Gastroesophageal sphincter (tissue), 4 donors: ENCODE data around the gene ZSWIM7. TPM values are rescaled to one million over a fixed set of nuclear protein-coding genes. Genes with fewer than 3 reads are reported as not detected.

Source experiments
- ATAC-seq: fragments of 150-250 bp; one replicate; pipeline ENCODE4 v1.9.1; 2016; ENCODE audit warnings: mild to moderate bottlenecking, moderate library complexity
- H3K27ac ChIP-seq, 4 donors: fragments of 200-600 bp; sonication (generic) in 3 of 4; 1 replicate in 3 of 4; 2 replicates in 1 of 4; pipeline ENCODE4 v1.5.1; 2016 to 2019
- H3K27me3 ChIP-seq: fragments of 200-600 bp; sonication (generic); one replicate; pipeline ENCODE4 v1.5.1; 2019
- H3K36me3 ChIP-seq, 2 donors: fragments of 200-600 bp; sonication (generic); one replicate each; pipeline ENCODE4 v1.5.1; 2019; ENCODE audit warnings: control low read depth in 1 of 2
- H3K4me1 ChIP-seq, 3 donors: fragments of 200-600 bp; sonication (generic); 1 replicate in 2 of 3; 2 replicates in 1 of 3; pipeline ENCODE4 v1.5.1; 2016 to 2019; ENCODE audit warnings: control low read depth in 2 of 3
- H3K4me3 ChIP-seq, 2 donors: fragments of 200-600 bp; sonication (generic); one replicate each; pipeline ENCODE4 v1.5.1; 2019; ENCODE audit warnings: mild to moderate bottlenecking in 1 of 2, moderate library complexity in 1 of 2
- H3K9me3 ChIP-seq, 3 donors: fragments of 200-600 bp; sonication (generic); one replicate each; pipeline ENCODE4 v1.5.1; 2017 to 2019; ENCODE audit warnings: control low read depth in 2 of 3
- CTCF ChIP-seq, 4 experiments: fragments of 200-600 bp in 2 of 4; fragments of 450-650 bp in 2 of 4; sonication (generic) in 1 of 4; IDR thresholded peaks; one replicate each; pipeline ENCODE4 v1.5.1; 2017 to 2019; ENCODE audit warnings: antibody characterized with exemption in 4 of 4, mild to moderate bottlenecking in 2 of 4, moderate library complexity in 2 of 4
- EP300 ChIP-seq: sonication (generic); formaldehyde crosslinking; IDR thresholded peaks from one replicate; pipeline ENCODE4 v1.6.1; 2017; ENCODE audit warnings: antibody characterized with exemption, mild to moderate bottlenecking
- POLR2A ChIP-seq, 2 donors: fragments of 450-650 bp; IDR thresholded peaks; one replicate each; pipeline ENCODE4 v1.6.1; 2017; ENCODE audit warnings: antibody characterized with exemption in 2 of 2, mild to moderate bottlenecking in 2 of 2, moderate library complexity in 1 of 2
- POLR2AphosphoS5 ChIP-seq: sonication (generic); formaldehyde crosslinking; IDR thresholded peaks from one replicate; pipeline ENCODE4 v1.6.1; 2017; ENCODE audit warnings: antibody characterized with exemption
- WGBS, 2 donors: methylation state at CpG; one replicate each; pipeline ENCODE4 v1.1.5; 2018; ENCODE audit warnings: low coverage in 1 of 2; 5-methylcytosine and 5-hydroxymethylcytosine counted together
- total RNA-seq, 4 donors: library from RNA; depleted of rRNA; stranded (reverse); fragments of >200 nt; gene quantifications; one replicate each; pipeline ENCODE4 v1.1.0, GENCODE V29; 2016

The ZSWIM7 gene
- 10 to 100 TPM; 12.1 to 32.4 (median 13.6) TPM for total RNA-seq

DNA sequence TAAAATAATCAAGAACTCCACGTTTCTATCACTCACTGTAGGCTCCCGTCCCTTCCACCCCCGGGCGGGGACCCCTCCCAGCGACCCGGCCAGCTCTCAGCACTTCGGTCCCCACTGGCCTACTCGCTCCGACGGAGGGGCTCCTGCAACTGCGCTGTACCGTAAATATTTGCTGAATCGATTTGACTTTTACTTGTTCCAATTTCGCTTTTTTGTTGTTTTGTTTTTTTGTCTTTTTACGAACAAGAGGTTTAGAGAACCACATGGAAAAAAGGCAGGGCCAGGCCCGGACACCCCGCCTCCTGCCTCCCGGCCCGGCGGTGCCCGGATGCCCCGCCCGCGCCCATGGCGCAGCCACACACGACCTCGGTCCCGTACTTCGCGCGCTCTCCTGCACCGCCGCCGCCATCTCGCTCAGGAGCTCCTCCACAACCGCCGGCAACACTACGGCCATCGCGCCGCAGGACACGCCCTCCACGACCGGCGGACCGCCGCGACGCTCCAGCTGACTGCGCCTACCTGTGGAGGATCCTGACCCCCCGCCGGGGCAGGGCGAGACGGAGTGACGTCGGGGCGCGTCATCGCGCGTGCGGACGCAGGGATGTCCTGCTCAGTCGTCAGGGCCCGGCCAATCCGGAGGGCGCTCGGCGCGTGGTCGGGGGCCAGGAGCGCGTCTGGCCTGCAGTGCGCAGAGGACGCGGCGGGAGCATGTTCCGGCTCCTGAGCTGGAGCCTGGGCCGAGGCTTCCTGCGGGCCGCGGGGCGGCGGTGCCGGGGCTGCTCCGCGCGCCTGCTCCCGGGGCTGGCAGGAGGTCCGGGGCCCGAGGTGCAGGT lies at the start of gene ZSWIM7, which contains the start of gene TTC19:
TSS of gene ZSWIM7 (minus strand) at position 564 of the 833 bp plus-strand sequence. CDS start at position 454, 110 bp downstream.
TSS of gene TTC19 (plus strand) at position 684 of the 833 bp plus-strand sequence. CDS start at position 709, 25 bp downstream.
- TF ChIP-seq POLR2AphosphoS5 (peak; percentile 98), CTCF (IDR thresholded peaks at IDR 0.05) (peak in 2 of 4 experiments; percentile 11 to 33), EP300 (peak; percentile 52), POLR2A (IDR thresholded peaks at IDR 0.05) (peak; percentile 97 to 98)

GRCh38 chr17:16048811-16049449 lies 49.4 kb upstream of the ZSWIM7 start:
- TF ChIP-seq POLR2A (IDR thresholded peaks at IDR 0.05) (no peak), CTCF (IDR thresholded peaks at IDR 0.05) (no peak), EP300 (no peak), POLR2AphosphoS5 (no peak)
- ATAC-seq = no peak
- no peak overlapping the region for H3K27ac ChIP-seq
- no peaks in the 10 kb centered on the region for H3K27me3 ChIP-seq
- no peaks in the 10 kb centered on the region for H3K4me1 ChIP-seq
- 83 to 92% methylated on average over 11 to 13 of the region's 14 CpGs for WGBS, 2 donors
- no peak overlapping the region for H3K4me3 ChIP-seq
- H3K9me3 ChIP-seq = no peaks in the 10 kb centered on the region
- peaks cover 7 to 91% of the 10 kb centered on the region in 2 donors for H3K36me3 ChIP-seq

More for the DNA sequence above, at the start of gene ZSWIM7, which contains the start of gene TTC19:
- Histone ChIP-seq H3K27me3 (no peaks in the 10 kb centered on the region), H3K9me3 (peaks cover 0 to 4% (median 0%) of the 10 kb centered on the region in 3 donors), H3K4me3 (peak within 1 kb of the TSS; percentile 60 to 71), H3K4me1 (peaks cover 3 to 36% (median 8%) of the 10 kb centered on the region in 3 donors), H3K36me3 (peaks cover 0 to 40% of the 10 kb centered on the region in 2 donors), H3K27ac (peak within 1 kb of the TSS; percentile 85 to 98 (median 94))
- peak; percentile 99 for ATAC-seq
- WGBS, 2 donors = 0% methylated on average over 10 to 46 of the region's 91 CpGs

DNA sequence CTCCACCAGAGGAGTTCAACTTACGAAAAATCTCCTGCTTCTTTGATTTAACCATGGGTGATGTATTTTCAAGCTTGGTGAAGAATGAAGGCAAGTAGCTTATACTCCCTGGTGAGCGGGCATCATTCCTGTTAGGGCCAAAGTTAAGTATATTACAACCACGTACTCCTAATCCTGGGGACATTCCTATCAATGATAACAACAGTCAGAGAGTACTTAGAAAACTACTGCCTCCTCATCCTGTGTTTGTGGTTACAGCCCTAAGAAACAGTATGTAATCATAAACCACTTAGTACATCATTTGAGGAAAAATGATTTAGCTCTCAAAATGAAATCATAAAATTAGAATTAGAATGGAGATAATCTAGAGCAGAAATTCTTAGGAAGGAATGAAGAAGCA lies 47.5 kb upstream of the ZSWIM7 start:
- no peaks in the 10 kb centered on the region for H3K27me3 ChIP-seq

GRCh38 chr17:16044487-16044886 lies 45.0 kb upstream of the ZSWIM7 start:
- Histone ChIP-seq H3K9me3 (no peaks in the 10 kb centered on the region), H3K4me3 (no peak overlapping the region), H3K4me1 (no peaks in the 10 kb centered on the region), H3K36me3 (peaks cover 7 to 98% of the 10 kb centered on the region in 2 donors), H3K27me3 (no peaks in the 10 kb centered on the region), H3K27ac (no peak overlapping the region)
- WGBS, 2 donors = 87% methylated on average over 7 of the region's 10 CpGs; no CpG with 5 or more reads in 1 of the 2 donors
- no peak for ATAC-seq
- no peak for TF ChIP-seq EP300
- no peak for TF ChIP-seq CTCF (IDR thresholded peaks at IDR 0.05)
- no peak for TF ChIP-seq POLR2A (IDR thresholded peaks at IDR 0.05)
- TF ChIP-seq POLR2AphosphoS5 = no peak

More for the DNA sequence above, 47.5 kb upstream of the ZSWIM7 start:
- 90% methylated on average over 2 of the region's 3 CpGs; no CpG with 5 or more reads in 1 of the 2 donors for WGBS, 2 donors
- no peak overlapping the region for H3K4me3 ChIP-seq
- H3K27ac ChIP-seq = no peak overlapping the region
- ATAC-seq = no peak
- H3K9me3 ChIP-seq = no peaks in the 10 kb centered on the region
- no peaks in the 10 kb centered on the region for H3K4me1 ChIP-seq
- no peak for TF ChIP-seq POLR2AphosphoS5
- TF ChIP-seq EP300 = no peak
- no peak for TF ChIP-seq POLR2A (IDR thresholded peaks at IDR 0.05)
- no peak for TF ChIP-seq CTCF (IDR thresholded peaks at IDR 0.05)
- peaks cover 7 to 93% of the 10 kb centered on the region in 2 donors for H3K36me3 ChIP-seq
